Stimulated activated effector memory CD8-positive, alpha-beta T cell treated with anti-CD3 and anti-CD28 coated beads, Interleukin-12 subunit alpha, Interleukin-12 subunit beta, amount 100 ng/mL, for 72 hours (primary cell): Measurements from ENCODE around the gene ZNF423.

Source experiments
- ATAC-seq: fragments of 150-1000 bp; cut with Tn5 transposase; 2 replicates; pipeline ENCODE4 v1.10.0; 2021
- DNase-seq, 2 donors: peaks; one replicate each; pipeline ENCODE4 v3.0.0; 2021 to 2022; ENCODE audit warnings: low spot score in 2 of 2
- H3K27ac Mint-ChIP-seq: one replicate; pipeline ENCODE4 v1.8.0; 2022; ENCODE audit warnings: mild to moderate bottlenecking, mixed read lengths
- H3K36me3 Mint-ChIP-seq: one replicate; pipeline ENCODE4 v1.8.0; 2022; ENCODE audit warnings: mild to moderate bottlenecking, mixed read lengths
- H3K4me1 Mint-ChIP-seq: one replicate; pipeline ENCODE4 v1.8.0; 2022; ENCODE audit warnings: mixed read lengths
- H3K4me3 Mint-ChIP-seq: one replicate; pipeline ENCODE4 v1.8.0; 2022; ENCODE audit warnings: mild to moderate bottlenecking, mixed read lengths
- H3K9me3 Mint-ChIP-seq: one replicate; pipeline ENCODE4 v1.8.0; 2022; ENCODE audit warnings: mixed read lengths

Gene ZNF423

DNA sequence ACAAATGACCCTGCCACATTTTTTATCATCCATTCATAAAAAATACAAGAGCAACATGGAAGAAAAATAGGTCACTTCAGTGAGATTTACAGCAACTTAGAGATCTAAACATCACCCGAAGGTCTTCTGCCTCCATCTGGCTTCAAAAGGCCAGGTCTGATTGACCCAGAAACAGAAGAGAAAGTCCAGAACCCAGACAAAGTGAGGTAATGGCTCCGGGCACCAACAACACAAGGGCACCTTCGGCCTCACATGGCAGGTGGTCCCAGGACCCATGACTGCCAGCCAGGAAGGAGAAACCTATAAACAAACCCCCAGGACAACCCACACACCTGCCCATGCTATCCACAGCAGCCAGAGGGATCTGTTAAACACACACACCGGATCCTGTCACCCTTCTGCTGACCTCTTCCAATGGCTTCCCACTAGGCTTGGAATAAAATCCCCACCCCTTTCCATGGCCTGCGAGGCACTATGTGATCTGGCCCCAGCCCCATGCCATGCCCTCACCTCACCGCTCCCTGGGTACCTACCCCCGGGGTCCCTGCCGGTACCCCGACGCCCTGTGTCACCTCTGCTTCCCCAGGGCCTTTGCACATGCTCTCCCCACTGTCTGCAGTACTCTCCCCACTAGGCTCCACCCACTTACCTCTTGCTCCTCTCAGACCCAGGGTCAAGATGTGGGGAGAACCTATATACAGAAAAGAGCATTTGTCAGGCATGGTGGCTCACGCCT, 149.1 kb downstream of the ZNF423 start:
- no peaks in the 10 kb centered on the region for H3K4me1 Mint-ChIP-seq
- no peak overlapping the region for H3K27ac Mint-ChIP-seq
- no peaks in the 10 kb centered on the region for H3K36me3 Mint-ChIP-seq
- H3K9me3 Mint-ChIP-seq = no peaks in the 10 kb centered on the region
- no peak for DNase-seq
- ATAC-seq = no peak
- no peak overlapping the region for H3K4me3 Mint-ChIP-seq

DNA sequence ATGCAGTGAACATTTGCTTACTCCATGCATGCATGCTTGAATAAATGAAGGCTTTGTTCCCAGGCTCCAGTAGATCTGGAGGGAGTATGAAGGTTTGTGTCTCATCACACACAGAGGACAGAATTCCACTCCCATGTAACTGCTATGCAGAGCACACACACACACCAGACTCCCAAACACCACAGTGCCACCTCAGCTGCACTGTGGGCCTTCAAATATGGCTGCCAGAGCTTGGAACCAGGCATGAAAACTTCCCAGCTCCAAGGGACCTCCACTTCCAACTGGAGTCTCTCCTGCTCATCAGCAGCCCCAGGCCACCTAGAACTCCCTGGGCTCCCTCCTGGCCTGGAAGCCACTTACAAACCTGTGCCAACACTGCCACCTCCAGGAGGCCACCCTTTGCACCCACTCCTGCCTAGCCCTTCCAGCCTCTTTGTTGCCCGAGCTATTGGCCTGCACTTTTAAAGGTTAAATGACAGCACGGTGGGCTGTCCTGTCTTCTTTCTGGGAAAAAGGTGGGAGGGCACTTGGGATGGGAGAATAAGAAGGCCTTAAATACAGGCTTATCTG, 151.2 kb downstream of the ZNF423 start:
- ATAC-seq (peak; percentile 5), DNase-seq (no peak)
- H3K9me3 Mint-ChIP-seq = no peaks in the 10 kb centered on the region
- no peaks in the 10 kb centered on the region for H3K4me1 Mint-ChIP-seq
- H3K36me3 Mint-ChIP-seq = no peaks in the 10 kb centered on the region
- no peak overlapping the region for H3K4me3 Mint-ChIP-seq
- H3K27ac Mint-ChIP-seq = no peak overlapping the region

- H3K9me3 Mint-ChIP-seq = no peaks in the 10 kb centered on the region
- DNase-seq = no peak
- no peaks in the 10 kb centered on the region for H3K4me1 Mint-ChIP-seq
- H3K27ac Mint-ChIP-seq = no peak overlapping the region
- ATAC-seq = no peak
- no peak overlapping the region for H3K4me3 Mint-ChIP-seq
- H3K36me3 Mint-ChIP-seq = no peaks in the 10 kb centered on the region
These were observed 152.4 kb downstream of the ZNF423 start for GRCh38 chr16:49703483-49703882.

GRCh38 chr16:49701789-49702494, 154.0 kb downstream of the ZNF423 start:
- Mint-ChIP-seq H3K4me3 (no peak overlapping the region), H3K4me1 (no peaks in the 10 kb centered on the region), H3K27ac (no peak overlapping the region), H3K9me3 (no peaks in the 10 kb centered on the region), H3K36me3 (no peaks in the 10 kb centered on the region)
- ATAC-seq (no peak), DNase-seq (no peak)

DNA sequence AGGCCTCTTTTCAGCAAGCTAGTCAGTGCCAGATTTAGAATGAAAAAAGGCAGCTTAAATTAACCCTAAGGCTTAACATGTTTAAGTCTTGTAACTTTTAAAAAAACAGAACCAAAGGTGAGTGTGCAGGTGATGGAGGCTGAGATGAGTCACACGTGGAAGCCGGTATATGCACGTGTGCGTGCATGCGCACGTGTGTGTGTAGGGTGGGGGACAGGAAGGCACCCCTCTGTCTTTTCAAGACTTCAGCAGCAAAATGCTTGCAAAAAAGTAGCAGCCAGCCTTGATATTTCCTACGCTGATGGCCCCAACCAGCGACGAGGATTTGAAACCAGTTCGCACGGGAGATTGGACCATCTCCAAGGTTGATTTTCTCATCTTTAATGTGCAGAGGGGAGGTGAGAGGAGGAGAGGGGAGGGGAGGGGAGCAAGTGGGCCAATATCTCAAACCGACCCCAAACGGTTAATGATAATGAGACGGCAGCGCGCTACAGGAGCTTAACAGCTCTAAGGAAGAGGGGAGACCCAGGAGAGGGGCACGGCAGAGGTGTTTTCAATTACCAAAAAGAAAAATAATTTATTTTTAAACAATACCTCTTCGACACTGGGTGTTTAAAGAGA, 154.7 kb downstream of the ZNF423 start:
- ATAC-seq (no peak), DNase-seq (no peak)
- no peak overlapping the region for H3K27ac Mint-ChIP-seq
- H3K4me1 Mint-ChIP-seq = no peaks in the 10 kb centered on the region
- H3K9me3 Mint-ChIP-seq = no peaks in the 10 kb centered on the region
- H3K4me3 Mint-ChIP-seq = no peak overlapping the region
- H3K36me3 Mint-ChIP-seq = no peaks in the 10 kb centered on the region

GRCh38 chr16:49700251-49701064, 155.5 kb downstream of the ZNF423 start:
- no peak overlapping the region for H3K4me3 Mint-ChIP-seq
- DNase-seq (no peak), ATAC-seq (no peak)

DNA sequence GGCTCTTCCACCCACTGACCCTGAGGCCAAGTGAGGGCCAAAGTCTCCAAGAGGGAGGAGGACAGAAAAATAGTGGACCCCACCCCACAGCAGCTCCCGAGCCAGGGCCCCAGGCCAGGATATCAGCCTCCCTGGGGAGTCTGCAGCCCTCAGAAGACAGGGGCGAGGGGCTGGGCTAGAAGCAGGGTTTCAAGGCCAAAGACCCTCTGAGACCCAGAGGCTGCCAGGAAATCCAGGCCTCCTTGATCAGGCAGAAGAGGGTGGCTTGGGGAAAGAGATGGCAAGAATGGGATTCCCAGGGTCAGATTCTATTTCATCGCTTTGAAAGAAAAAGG, 156.1 kb downstream of the ZNF423 start:
- ATAC-seq (no peak), DNase-seq (no peak)
- no peak overlapping the region for H3K27ac Mint-ChIP-seq
- no peaks in the 10 kb centered on the region for H3K9me3 Mint-ChIP-seq
- H3K4me1 Mint-ChIP-seq = no peaks in the 10 kb centered on the region
- H3K36me3 Mint-ChIP-seq = no peaks in the 10 kb centered on the region
- H3K4me3 Mint-ChIP-seq = no peak overlapping the region

More at GRCh38 chr16:49700251-49701064, 155.5 kb downstream of the ZNF423 start:
- H3K9me3 Mint-ChIP-seq = no peaks in the 10 kb centered on the region
- H3K27ac Mint-ChIP-seq = no peak overlapping the region
- no peaks in the 10 kb centered on the region for H3K4me1 Mint-ChIP-seq
- no peaks in the 10 kb centered on the region for H3K36me3 Mint-ChIP-seq

DNA sequence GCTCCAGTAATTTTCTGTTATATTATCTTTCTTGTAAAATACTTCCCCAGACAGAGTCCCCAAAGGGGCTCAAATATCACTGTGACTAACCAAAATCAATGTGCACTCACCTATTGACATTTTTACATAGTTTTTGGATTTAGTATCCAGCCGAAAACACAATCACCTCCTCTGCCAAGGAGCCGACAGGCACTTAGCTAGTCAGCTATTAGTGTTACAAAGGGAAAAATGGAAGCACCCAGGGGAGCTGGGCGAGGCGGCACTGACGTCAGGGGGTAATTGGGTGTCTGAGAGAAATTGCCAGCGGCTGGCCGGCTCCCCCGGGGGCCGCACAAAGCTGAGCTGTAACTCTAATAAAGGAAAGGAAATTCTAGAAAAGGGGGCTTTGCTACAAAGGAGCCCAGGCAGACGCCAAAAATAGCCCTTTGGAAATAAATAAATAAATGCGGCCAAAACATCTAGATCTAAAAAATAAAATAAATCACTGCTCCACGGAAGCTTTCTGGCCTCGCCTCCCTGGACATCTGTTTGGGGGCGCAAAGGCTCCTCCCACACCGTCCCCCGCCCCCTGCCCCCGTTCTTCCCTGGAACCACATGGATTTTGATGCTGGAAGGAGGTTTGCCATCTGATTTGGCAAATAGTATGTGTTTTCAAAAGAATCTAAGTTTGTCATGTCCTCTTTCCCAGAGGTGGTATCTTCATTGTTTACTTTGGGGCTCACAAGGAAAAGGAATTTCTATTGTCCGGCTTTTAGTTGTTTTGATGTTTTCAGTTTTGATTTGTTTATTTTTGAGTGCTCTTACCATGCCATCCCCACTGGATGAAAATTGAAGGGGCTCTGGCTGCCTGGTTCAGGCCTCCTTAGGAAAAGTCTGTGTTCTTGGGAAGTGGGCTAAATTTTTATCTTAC, 156.7 kb downstream of the ZNF423 start:
- no peak for ATAC-seq
- DNase-seq = no peak
- H3K4me1 Mint-ChIP-seq = no peaks in the 10 kb centered on the region
- H3K4me3 Mint-ChIP-seq = no peak overlapping the region
- no peaks in the 10 kb centered on the region for H3K9me3 Mint-ChIP-seq
- no peak overlapping the region for H3K27ac Mint-ChIP-seq
- H3K36me3 Mint-ChIP-seq = no peaks in the 10 kb centered on the region

- no peaks in the 10 kb centered on the region for H3K36me3 Mint-ChIP-seq
- H3K4me3 Mint-ChIP-seq = no peak overlapping the region
- DNase-seq = no peak
- no peak overlapping the region for H3K27ac Mint-ChIP-seq
- ATAC-seq = no peak
- H3K9me3 Mint-ChIP-seq = no peaks in the 10 kb centered on the region
- H3K4me1 Mint-ChIP-seq = no peaks in the 10 kb centered on the region
These were observed 157.5 kb downstream of the ZNF423 start for GRCh38 chr16:49698453-49698815.

DNA sequence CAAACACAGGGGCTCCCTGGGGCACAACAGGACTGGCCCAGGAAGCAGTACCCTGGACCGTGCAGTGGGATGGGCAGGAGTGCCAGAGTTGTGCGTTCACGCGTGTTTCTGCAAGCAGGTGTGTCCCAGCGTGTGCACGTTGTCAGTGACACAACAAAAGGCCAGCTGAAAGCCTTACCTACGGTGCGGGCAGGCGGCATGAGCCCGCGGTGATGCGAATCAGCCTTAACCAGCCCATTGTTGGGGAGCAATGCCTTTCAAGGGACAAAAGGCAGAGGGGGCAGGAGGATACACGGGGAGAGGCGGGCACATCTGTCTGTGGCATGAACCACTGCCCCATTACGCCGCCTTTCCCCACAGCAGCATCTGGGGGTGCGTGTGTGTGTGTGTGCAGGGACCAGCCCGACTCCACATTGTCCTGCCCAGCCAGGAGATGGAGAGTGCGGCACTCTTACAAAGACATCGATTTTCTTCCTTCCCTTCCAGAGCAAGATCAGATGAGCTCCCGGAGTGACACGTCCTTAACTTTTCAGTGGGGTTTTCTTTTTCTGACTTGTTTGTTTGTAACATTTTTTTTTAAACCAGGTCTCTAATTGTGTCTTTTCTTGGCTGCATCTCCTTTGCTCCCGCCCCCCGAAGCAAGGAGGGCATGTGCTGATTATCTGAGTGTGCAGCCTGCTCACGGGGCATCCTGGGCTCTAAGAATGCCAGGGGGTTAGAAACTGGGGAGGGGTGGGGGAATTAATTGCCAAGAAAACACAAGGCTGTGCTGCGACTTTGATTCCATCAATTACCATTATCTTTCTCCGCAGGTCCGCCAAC, 158.1 kb downstream of the ZNF423 start:
- Mint-ChIP-seq H3K36me3 (no peaks in the 10 kb centered on the region), H3K27ac (no peak overlapping the region), H3K4me1 (no peaks in the 10 kb centered on the region), H3K4me3 (no peak overlapping the region), H3K9me3 (no peaks in the 10 kb centered on the region)
- DNase-seq = no peak
- ATAC-seq = no peak

DNA sequence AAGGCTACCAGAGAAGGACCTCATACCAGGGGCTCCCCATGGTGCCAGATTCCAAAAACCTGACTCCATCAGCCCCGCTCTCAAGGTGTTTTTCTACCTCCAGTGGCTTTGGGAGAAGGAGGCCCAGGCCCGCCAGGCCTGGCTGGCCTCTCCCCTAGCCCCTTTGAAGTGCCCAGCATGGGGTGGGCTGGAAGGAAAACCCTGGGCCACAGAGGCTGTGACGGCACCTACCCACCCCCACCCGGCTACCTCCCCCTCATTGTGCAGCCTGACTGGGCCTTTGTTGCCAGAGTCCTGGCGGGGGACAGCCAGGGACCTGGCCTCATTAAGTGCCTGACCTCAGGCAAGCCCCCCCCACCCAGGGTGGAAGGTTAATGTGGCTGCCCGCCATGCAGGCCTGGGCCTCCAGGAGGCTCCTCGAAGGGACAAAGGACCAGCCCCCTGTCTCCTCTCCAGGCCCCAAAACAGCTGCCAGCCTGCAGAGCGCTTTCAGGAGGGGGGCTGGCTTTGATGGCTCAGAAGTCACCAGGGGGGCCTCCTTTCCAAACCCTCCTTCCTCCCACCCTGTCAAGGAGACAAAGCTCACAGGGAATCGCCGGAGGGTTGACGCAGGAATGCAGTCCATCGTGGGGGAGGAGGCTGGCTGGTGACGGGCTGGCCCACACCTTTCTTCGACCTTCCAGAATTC, 159.4 kb downstream of the ZNF423 start:
- H3K36me3 Mint-ChIP-seq = no peaks in the 10 kb centered on the region
- H3K27ac Mint-ChIP-seq = no peak overlapping the region
- no peak overlapping the region for H3K4me3 Mint-ChIP-seq
- H3K9me3 Mint-ChIP-seq = no peaks in the 10 kb centered on the region
- no peak for ATAC-seq
- no peaks in the 10 kb centered on the region for H3K4me1 Mint-ChIP-seq
- no peak for DNase-seq

DNA sequence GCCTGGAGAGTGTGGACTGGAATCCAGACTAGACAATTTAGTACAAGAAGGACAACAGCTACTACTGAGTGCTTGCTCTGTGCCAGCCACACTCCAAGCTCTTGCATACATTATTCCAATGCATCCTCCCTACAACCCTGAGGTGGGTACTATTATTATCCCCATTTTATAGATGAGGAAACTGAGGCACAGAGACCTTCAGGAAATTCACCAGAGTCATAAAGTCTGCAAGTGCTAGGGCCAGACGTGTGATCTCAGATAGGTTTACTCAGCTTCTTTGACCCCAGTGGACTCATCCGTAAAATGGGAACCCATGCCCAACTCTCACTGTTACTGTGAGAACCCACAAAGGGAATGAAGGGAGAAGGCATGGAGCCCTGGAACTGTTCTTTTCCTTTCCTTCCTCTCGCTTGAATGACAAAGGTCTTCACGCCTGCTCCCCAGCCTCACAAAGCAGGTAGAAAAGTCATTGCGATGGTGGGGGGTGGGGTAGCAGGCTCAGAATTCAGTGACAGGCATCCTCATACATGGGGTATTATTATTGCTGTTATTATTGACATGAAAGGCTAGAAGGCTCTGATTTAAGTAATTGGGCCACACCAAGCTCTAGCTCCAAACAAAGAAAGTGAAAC, 160.0 kb downstream of the ZNF423 start:
- Mint-ChIP-seq H3K9me3 (no peaks in the 10 kb centered on the region), H3K36me3 (no peaks in the 10 kb centered on the region), H3K4me3 (no peak overlapping the region), H3K27ac (no peak overlapping the region), H3K4me1 (no peaks in the 10 kb centered on the region)
- DNase-seq (no peak), ATAC-seq (no peak)

GRCh38 chr16:49693445-49693844, 162.5 kb downstream of the ZNF423 start:
- Mint-ChIP-seq H3K36me3 (no peaks in the 10 kb centered on the region), H3K9me3 (no peaks in the 10 kb centered on the region), H3K4me1 (no peaks in the 10 kb centered on the region), H3K27ac (no peak overlapping the region), H3K4me3 (no peak overlapping the region)
- ATAC-seq (no peak), DNase-seq (no peak)
